K562 (cell line): ENCODE data around the gene PLCB1. TPM values are rescaled to one million over a fixed set of nuclear protein-coding genes. Genes with fewer than 3 reads are reported as not detected.

Experiments used
- ATAC-seq: fragments of 200-7000 bp; cut with Tn5 transposase; 3 replicates; pipeline ENCODE4 v1.9.1; 2020; ENCODE audit warnings: moderate library complexity
- BruUV-seq: library from RNA; stranded (reverse); fragments of 400-500 nt; replicated peaks from 2 replicates; lab custom pipeline; 2021; lab: Mats Ljungman, UMichigan
- CTCF ChIA-PET: fragments of 300-600 bp; formaldehyde crosslinking; extraction: SDS; loops from one replicate; lab custom pipeline; 2021; ENCODE audit warnings: low intra/inter-chr PET ratio; lab: Yijun Ruan, JAX
- POLR2A ChIA-PET: fragments of 300-600, 350-650 bp; sonication (Branson Sonifier 250); formaldehyde crosslinking; extraction: SDS; loops from one replicate; lab custom pipeline; 2021; ENCODE audit warnings: antibody characterized with exemption, inconsistent platforms; lab: Yijun Ruan, JAX
- DNase-seq, 4 experiments: peaks; one replicate each; pipeline versions ENCODE4 v3.0.0 to v3.0.0-alpha.2; 2011 to 2018; ENCODE audit warnings: low spot score in 3 of 4, mixed read lengths in 3 of 4; ENCODE audit errors: extremely low read depth in 1 of 4
- FAIRE-seq: peaks from 2 replicates; lab custom pipeline; 2011; peaks lifted over from hg19 to GRCh38; lab: Jason Lieb, UNC
- H2AFZ ChIP-seq: 2 replicates; pipeline ENCODE4 v1.6.0; 2011; ENCODE audit warnings: low read depth, low read length, control low read depth, inconsistent platforms
- H3K27ac ChIP-seq: fragments of 200-600 bp; 3 replicates; pipeline ENCODE4 v1.8.0; 2011; ENCODE audit warnings: low read depth, mild to moderate bottlenecking, control low read depth, inconsistent platforms, low read length, moderate library complexity, mixed read lengths; ENCODE audit errors: extremely low read depth
- H3K27me3 ChIP-seq, 2 experiments: fragments of 300-600 bp in 1 of 2; 2 replicates in 1 of 2; 3 replicates in 1 of 2; pipeline versions ENCODE4 v1.6.0 to v1.8.0; 2011; ENCODE audit warnings: inconsistent platforms in 2 of 2, low read length in 2 of 2, mild to moderate bottlenecking in 1 of 2, mixed read lengths in 1 of 2, moderate library complexity in 1 of 2; ENCODE audit not compliant: control insufficient read depth in 2 of 2, insufficient read depth in 2 of 2
- H3K36me3 ChIP-seq: fragments of 300-600 bp; 3 replicates; pipeline ENCODE4 v1.8.0; 2011; ENCODE audit warnings: mild to moderate bottlenecking, low read length, inconsistent platforms; ENCODE audit not compliant: control insufficient read depth, insufficient read depth
- H3K4me1 ChIP-seq, 2 experiments: fragments of 200-600 bp in 1 of 2; replicated peaks in 1 of 2; 2 replicates in 1 of 2; 3 replicates in 1 of 2; pipeline versions ENCODE4 v1.5.1 to v1.8.0; 2011; ENCODE audit warnings: inconsistent platforms in 2 of 2, low read length in 2 of 2, mild to moderate bottlenecking in 1 of 2, mixed read lengths in 1 of 2, moderate library complexity in 1 of 2; ENCODE audit not compliant: control insufficient read depth in 2 of 2, insufficient read depth in 2 of 2
- H3K4me2 ChIP-seq: 2 replicates; pipeline ENCODE4 v1.6.1; 2011; ENCODE audit warnings: low read length, control low read depth, inconsistent platforms, mixed read lengths; ENCODE audit not compliant: insufficient read depth
- H3K4me3 ChIP-seq: fragments of 200-600 bp; sonication (generic), shearing (Covaris generic); 2 replicates; pipeline ENCODE4 v1.5.1; 2016; ENCODE audit warnings: control low read depth, inconsistent platforms
- H3K79me2 ChIP-seq: fragments of 200-600 bp; 3 replicates; pipeline ENCODE4 v1.8.0; 2011; ENCODE audit warnings: low read length, inconsistent platforms; ENCODE audit not compliant: control insufficient read depth, insufficient read depth
- H3K9ac ChIP-seq, 2 experiments: 2 replicates each; pipeline versions ENCODE4 v1.6.0 to v1.6.1; 2011; ENCODE audit warnings: low read depth in 2 of 2, low read length in 2 of 2, control low read depth in 1 of 2, inconsistent platforms in 1 of 2, mild to moderate bottlenecking in 1 of 2, mixed read lengths in 1 of 2; ENCODE audit not compliant: insufficient read depth in 1 of 2
- H3K9me1 ChIP-seq: one replicate; pipeline ENCODE4 v1.6.0; 2011; ENCODE audit warnings: inconsistent platforms, mild to moderate bottlenecking, low read length, moderate library complexity; ENCODE audit not compliant: control insufficient read depth, insufficient read depth
- H3K9me3 ChIP-seq: replicated peaks from 2 replicates; pipeline ENCODE4 v1.5.1; 2011; ENCODE audit warnings: low read depth, low read length, inconsistent platforms; ENCODE audit not compliant: control insufficient read depth, insufficient read depth
- H4K20me1 ChIP-seq: replicated peaks from 2 replicates; pipeline ENCODE4 v1.6.1; 2011; ENCODE audit warnings: low read length, inconsistent platforms, mixed read lengths; ENCODE audit not compliant: control insufficient read depth, insufficient read depth
- ARHGAP35 ChIP-seq: fragments of 450-650 bp; IDR thresholded peaks from 2 replicates; pipeline ENCODE4 v1.6.1; 2018; ENCODE audit not compliant: partially characterized antibody
- E2F4 ChIP-seq: sonication (generic); formaldehyde crosslinking; IDR thresholded peaks from 2 replicates; pipeline ENCODE4 v1.8.0; 2022; ENCODE audit warnings: mild to moderate bottlenecking, low read depth, missing genetic modification reagents
- KAT8 ChIP-seq: fragments of 450-650 bp; IDR thresholded peaks from 2 replicates; pipeline ENCODE4 v1.6.1; 2016; ENCODE audit warnings: low read depth, mild to moderate bottlenecking
- NKRF ChIP-seq: fragments of 450-650 bp; IDR thresholded peaks from 2 replicates; pipeline ENCODE4 v1.6.1; 2016; ENCODE audit warnings: borderline replicate concordance
- ZFP1 ChIP-seq: fragments of 450-650 bp; formaldehyde crosslinking; IDR thresholded peaks from 2 replicates; pipeline ENCODE4 v1.4.0; 2020; ENCODE audit warnings: mild to moderate bottlenecking, mixed read lengths
- ZNF707 ChIP-seq: fragments of 250-450 bp; sonication (Bioruptor Pico); conservative IDR thresholded peaks from 2 replicates; pipeline ENCODE4 v1.8.0; 2022; ENCODE audit warnings: inconsistent platforms, mild to moderate bottlenecking, moderate library complexity
- WGBS: fragments of 100-300 bp; shearing (Covaris generic); methylation state at CpG from one replicate; pipeline ENCODE4 v1.1.6; 2016; ENCODE audit warnings: low coverage, mixed read lengths; ENCODE audit not compliant: insufficient coverage; ENCODE audit errors: missing lambda C conversion rate; 5-methylcytosine and 5-hydroxymethylcytosine counted together
- in situ Hi-C: fragments of 300-500 bp; cut with MboI; formaldehyde crosslinking; loops from 4 replicates; pipeline ENCODE4 v1.15.0; 2018; ENCODE audit warnings: inconsistent platforms, mixed read lengths
- intact Hi-C: fragments of 100-400 bp; cut with micrococcal nuclease; formaldehyde crosslinking; loops from 2 replicates; pipeline ENCODE4 v1.14.2; 2022
- polyA plus RNA-seq, 8 experiments: library from polyadenylated mRNA; depleted of rRNA in 4 of 8; stranded (reverse) in 5 of 8; unstranded in 3 of 8; fragments of >200 nt; fragmentation: Nextera tagmentation in 2 of 8; fragmentation: Illumina TruSeq in 1 of 8; extraction: Ambion mirVana in 2 of 8; extraction: Trizol in 1 of 8; gene quantifications; 2 replicates each; pipeline versions ENCODE4 v1.2.1 to v1.2.3, GENCODE V29; 2011 to 2014; ENCODE audit warnings: inconsistent platforms in 1 of 8, missing spikeins in 1 of 8
- total RNA-seq, 7 experiments: library from RNA; depleted of rRNA in 6 of 7; stranded (reverse); fragments of >200 nt in 6 of 7; fragmentation: Illumina TruSeq in 2 of 7; extraction: Trizol in 2 of 7; gene quantifications; 2 replicates each; pipeline versions ENCODE4 v1.2.1 to v1.2.3, GENCODE V29; 2011 to 2021; ENCODE audit warnings: low replicate concordance in 1 of 7

Gene PLCB1
- total and polyA plus RNA-seq, 9 of the 15 experiments (the other 6 are each of a cell fraction or from before 2014, with no cell fraction given), result 0.34 to 3.1 (median 1.3) TPM

- Histone ChIP-seq H3K27ac (no peak overlapping the region), H4K20me1 (no peaks in the 10 kb centered on the region), H3K79me2 (no peaks in the 10 kb centered on the region), H3K27me3 (no peaks in the 10 kb centered on the region), H3K4me1 (no peaks in the 10 kb centered on the region), H3K9me1 (no peaks in the 10 kb centered on the region), H3K4me3 (no peak overlapping the region), H3K9me3 (no peaks in the 10 kb centered on the region), H3K4me2 (no peak overlapping the region), H2AFZ (no peak overlapping the region), H3K9ac (no peak overlapping the region), H3K36me3 (no peaks in the 10 kb centered on the region)
- DNase-seq (no peak), FAIRE-seq (no peak), ATAC-seq (no peak)
- intact Hi-C loops, result no loop called here
- BruUV-seq, result no TSS peak
- ChIA-PET CTCF (no interaction called here), POLR2A (no interaction called here)
- TF ChIP-seq ZNF707 (no peak), NKRF (no peak), ZFP1 (CRISPR knock-in tag) (no peak)
- 5% methylated on average over 6 of the region's 7 CpGs for WGBS
- in situ Hi-C loops, result no loop called here
Measured at GRCh38 chr20:8671370-8671961, 539.4 kb downstream of the PLCB1 start.

- no peaks in the 10 kb centered on the region for H3K79me2 ChIP-seq
- ATAC-seq (no peak), FAIRE-seq (no peak), DNase-seq (no peak)
- in situ Hi-C loops, result no loop called here
- 0% methylated on average over 2 of the region's 2 CpGs for WGBS
- intact Hi-C loops, result no loop called here
- H4K20me1 ChIP-seq, result no peaks in the 10 kb centered on the region
- no peak overlapping the region for H3K9ac ChIP-seq
- no TSS peak for BruUV-seq
- H3K4me1 ChIP-seq, result no peaks in the 10 kb centered on the region
- H3K4me2 ChIP-seq, result no peak overlapping the region
- H2AFZ ChIP-seq, result no peak overlapping the region
- no peaks in the 10 kb centered on the region for H3K9me3 ChIP-seq
- ChIA-PET POLR2A (no interaction called here), CTCF (no interaction called here)
- H3K27ac ChIP-seq, result no peak overlapping the region
- H3K9me1 ChIP-seq, result no peaks in the 10 kb centered on the region
- H3K36me3 ChIP-seq, result no peaks in the 10 kb centered on the region
- no peaks in the 10 kb centered on the region for H3K27me3 ChIP-seq
- no peak overlapping the region for H3K4me3 ChIP-seq
- TF ChIP-seq ARHGAP35 (no peak), E2F4 (CRISPR knock-in tag) (no peak), KAT8 (no peak)
Measured at GRCh38 chr20:8673116-8673515, 541.0 kb downstream of the PLCB1 start.
